Neuronal stem cell (in vitro differentiated cells): Measurements from ENCODE around the gene TLE1.

Experiments
- DNase-seq: peaks from one replicate; pipeline ENCODE4 v3.0.0-alpha.2; 2013; ENCODE audit warnings: low spot score
- H2AFZ ChIP-seq: one replicate; pipeline ENCODE4 v1.6.1; 2013; ENCODE audit warnings: mild to moderate bottlenecking, low read length, inconsistent platforms
- H2AK5ac ChIP-seq: 2 replicates; pipeline ENCODE4 v1.6.1; 2013; ENCODE audit warnings: low read depth, mild to moderate bottlenecking, inconsistent platforms, low read length, moderate library complexity, mixed read lengths
- H2BK120ac ChIP-seq: 2 replicates; pipeline ENCODE4 v1.6.1; 2013; ENCODE audit warnings: low read depth, mild to moderate bottlenecking, inconsistent platforms, low read length, moderate library complexity, mixed read lengths
- H2BK12ac ChIP-seq: one replicate; pipeline ENCODE4 v1.6.1; 2013; ENCODE audit warnings: low read length, inconsistent platforms
- H2BK15ac ChIP-seq: 2 replicates; pipeline ENCODE4 v1.6.1; 2013; ENCODE audit warnings: mild to moderate bottlenecking, low read length, inconsistent platforms, mixed read lengths
- H2BK5ac ChIP-seq: one replicate; pipeline ENCODE4 v1.6.1; 2013; ENCODE audit warnings: inconsistent platforms, mild to moderate bottlenecking, low read length, moderate library complexity
- H3K14ac ChIP-seq: one replicate; pipeline ENCODE4 v1.6.1; 2013; ENCODE audit warnings: low read length, inconsistent platforms
- H3K18ac ChIP-seq: 2 replicates; pipeline ENCODE4 v1.6.1; 2013; ENCODE audit warnings: low read length, inconsistent platforms
- H3K23ac ChIP-seq: 2 replicates; pipeline ENCODE4 v1.6.1; 2013; ENCODE audit warnings: low read depth, mild to moderate bottlenecking, mixed read lengths, low read length, inconsistent platforms; ENCODE audit not compliant: poor library complexity
- H3K27ac ChIP-seq: replicated peaks from 3 replicates; pipeline ENCODE4 v1.5.1; 2013; ENCODE audit warnings: low read length, inconsistent platforms
- H3K27me3 ChIP-seq, 3 experiments: 2 replicates each; pipeline ENCODE4 v1.6.1; 2013; ENCODE audit warnings: low read length in 3 of 3, mild to moderate bottlenecking in 2 of 3, inconsistent platforms in 1 of 3, low read depth in 1 of 3, mixed read lengths in 1 of 3, moderate library complexity in 1 of 3; ENCODE audit not compliant: control insufficient read depth in 3 of 3, insufficient read depth in 3 of 3
- H3K36me3 ChIP-seq, 2 donors: replicated peaks in 1 of 2; 2 replicates each; pipeline ENCODE4 v1.6.1; 2013; ENCODE audit warnings: low read length in 2 of 2; ENCODE audit not compliant: control insufficient read depth in 2 of 2, insufficient read depth in 2 of 2
- H3K4ac ChIP-seq: 2 replicates; pipeline ENCODE4 v1.6.1; 2013; ENCODE audit warnings: inconsistent platforms, mild to moderate bottlenecking, low read length, moderate library complexity
- H3K4me1 ChIP-seq, 2 donors: 1 replicate in 1 of 2; 2 replicates in 1 of 2; pipeline ENCODE4 v1.6.1; 2013; ENCODE audit warnings: low read length in 2 of 2, low read depth in 1 of 2; ENCODE audit not compliant: control insufficient read depth in 2 of 2, insufficient read depth in 1 of 2
- H3K4me2 ChIP-seq: one replicate; pipeline ENCODE4 v1.6.1; 2013; ENCODE audit warnings: mild to moderate bottlenecking, low read length, inconsistent platforms; ENCODE audit not compliant: insufficient read depth, poor library complexity, severe bottlenecking
- H3K4me3 ChIP-seq, 2 donors: 2 replicates each; pipeline ENCODE4 v1.5.1; 2013; ENCODE audit warnings: low read length in 2 of 2, mild to moderate bottlenecking in 2 of 2, inconsistent platforms in 1 of 2, moderate library complexity in 1 of 2
- H3K79me1 ChIP-seq: one replicate; pipeline ENCODE4 v1.6.1; 2013; ENCODE audit warnings: low read depth, mild to moderate bottlenecking, inconsistent platforms, low read length, moderate library complexity
- H3K9ac ChIP-seq: one replicate; pipeline ENCODE4 v1.6.1; 2013; ENCODE audit warnings: mild to moderate bottlenecking, low read depth, low read length, inconsistent platforms; ENCODE audit not compliant: poor library complexity
- H3K9me3 ChIP-seq, 2 donors: replicated peaks in 1 of 2; 2 replicates each; pipeline versions ENCODE3 to v1.6.1; 2013; ENCODE audit warnings: low read length in 2 of 2, mild to moderate bottlenecking in 2 of 2, inconsistent platforms in 1 of 2, low read depth in 1 of 2, mixed read lengths in 1 of 2, moderate library complexity in 1 of 2; ENCODE audit not compliant: control insufficient read depth in 2 of 2, insufficient read depth in 1 of 2
- H4K8ac ChIP-seq: one replicate; pipeline ENCODE4 v1.6.1; 2013; ENCODE audit warnings: low read depth, mild to moderate bottlenecking, inconsistent platforms, low read length, moderate library complexity
- H4K91ac ChIP-seq: one replicate; pipeline ENCODE4 v1.6.1; 2013; ENCODE audit warnings: low read length, low read depth, mild to moderate bottlenecking, inconsistent platforms; ENCODE audit not compliant: poor library complexity
- WGBS, 2 donors: extraction: QIAGEN DNeasy Blood & Tissue Kit; methylation state at CpG; one replicate each; pipeline ENCODE4 v1.1.7; 2013; ENCODE audit warnings: missing lambda C conversion rate in 2 of 2, mixed read lengths in 1 of 2; ENCODE audit not compliant: insufficient read length in 2 of 2, insufficient replicate concordance in 1 of 2; ENCODE audit errors: extremely low coverage in 2 of 2; 5-methylcytosine and 5-hydroxymethylcytosine counted together

The TLE1 gene

DNA sequence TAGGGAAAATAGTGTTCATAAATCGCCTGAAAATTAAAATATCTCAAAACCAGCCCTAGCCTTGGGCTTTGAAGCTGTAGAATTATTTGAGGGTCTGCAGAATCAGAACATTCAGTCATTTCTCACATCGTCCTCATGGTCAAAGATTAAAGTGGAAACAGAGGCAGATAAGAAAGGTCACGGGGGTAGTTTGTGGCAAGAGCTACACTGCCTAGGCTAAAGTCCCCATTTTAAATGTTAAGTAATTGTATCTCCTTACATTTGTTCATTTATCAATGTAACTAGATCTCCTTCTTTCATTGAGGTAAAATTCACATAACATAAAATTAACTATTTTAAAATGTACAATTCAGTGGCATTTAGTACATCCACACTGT lies 139.2 kb downstream of the TLE1 start:
- Histone ChIP-seq H3K27ac (no peak overlapping the region), H3K79me1 (no peaks in the 10 kb centered on the region), H4K91ac (no peak overlapping the region), H3K4ac (no peak overlapping the region), H2BK12ac (no peak overlapping the region), H2AFZ (no peak overlapping the region), H4K8ac (no peak overlapping the region), H3K14ac (no peak overlapping the region), H3K9me3 (no peaks in the 10 kb centered on the region), H3K27me3 (no peaks in the 10 kb centered on the region), H3K18ac (no peak overlapping the region), H2BK120ac (no peak overlapping the region), H2AK5ac (no peak overlapping the region), H3K4me3 (no peak overlapping the region), H3K4me2 (no peak overlapping the region), H3K9ac (no peak overlapping the region), H3K23ac (no peak overlapping the region), H2BK5ac (no peak overlapping the region), H3K4me1 (peaks cover 8 to 31% of the 10 kb centered on the region in 2 donors), H3K36me3 (no peaks in the 10 kb centered on the region), H2BK15ac (no peak overlapping the region)
- DNase-seq: no peak
- no CpG with 5 or more reads among the region's 3 CpGs for WGBS, 2 donors

DNA sequence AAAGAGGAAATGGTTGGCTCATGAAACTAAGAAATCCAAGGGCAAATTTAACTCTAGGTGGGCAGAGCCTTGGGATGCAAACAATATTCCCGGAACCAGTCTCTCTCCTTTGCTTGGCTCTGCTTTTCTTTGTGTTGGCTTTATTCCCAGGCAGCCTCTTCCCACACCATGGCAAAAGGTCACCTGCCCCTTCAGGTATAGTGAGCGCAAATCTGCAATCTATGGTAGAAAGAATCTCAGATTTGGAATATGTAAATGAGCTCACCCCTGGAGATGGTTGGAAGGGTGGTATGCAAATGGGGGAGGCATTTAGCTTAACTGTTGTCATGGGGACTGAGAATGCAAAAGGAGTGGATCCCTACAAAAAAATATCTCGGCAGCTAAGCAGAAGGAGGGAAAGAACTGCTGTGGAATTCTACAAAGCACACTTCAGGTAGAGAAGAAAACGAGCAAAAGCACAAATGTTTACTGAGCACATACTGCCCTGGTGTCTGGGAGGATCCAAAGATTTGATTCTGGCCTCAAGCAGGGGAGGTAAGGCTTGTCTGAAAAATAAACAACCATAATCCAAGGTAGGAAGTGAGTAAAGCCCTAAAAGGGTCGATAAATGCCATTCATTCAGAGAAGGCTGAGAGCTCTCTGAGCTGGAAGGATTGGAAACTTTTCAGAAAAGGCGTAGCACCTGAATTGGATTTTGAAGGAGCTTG lies 139.7 kb downstream of the TLE1 start:
- no peak for DNase-seq
- Histone ChIP-seq H3K36me3 (no peaks in the 10 kb centered on the region), H3K4me2 (no peak overlapping the region), H2BK120ac (no peak overlapping the region), H3K18ac (no peak overlapping the region), H3K9ac (no peak overlapping the region), H2BK12ac (no peak overlapping the region), H4K91ac (no peak overlapping the region), H3K4me1 (peaks cover 8 to 31% of the 10 kb centered on the region in 2 donors), H3K27me3 (no peaks in the 10 kb centered on the region), H3K4ac (no peak overlapping the region), H3K27ac (no peak overlapping the region), H3K4me3 (no peak overlapping the region), H3K79me1 (no peaks in the 10 kb centered on the region), H4K8ac (no peak overlapping the region), H2AK5ac (no peak overlapping the region), H3K23ac (no peak overlapping the region), H3K14ac (no peak overlapping the region), H2AFZ (no peak overlapping the region), H2BK15ac (no peak overlapping the region), H2BK5ac (no peak overlapping the region), H3K9me3 (no peaks in the 10 kb centered on the region)
- WGBS, 2 donors: no CpG with 5 or more reads among the region's 6 CpGs

DNA sequence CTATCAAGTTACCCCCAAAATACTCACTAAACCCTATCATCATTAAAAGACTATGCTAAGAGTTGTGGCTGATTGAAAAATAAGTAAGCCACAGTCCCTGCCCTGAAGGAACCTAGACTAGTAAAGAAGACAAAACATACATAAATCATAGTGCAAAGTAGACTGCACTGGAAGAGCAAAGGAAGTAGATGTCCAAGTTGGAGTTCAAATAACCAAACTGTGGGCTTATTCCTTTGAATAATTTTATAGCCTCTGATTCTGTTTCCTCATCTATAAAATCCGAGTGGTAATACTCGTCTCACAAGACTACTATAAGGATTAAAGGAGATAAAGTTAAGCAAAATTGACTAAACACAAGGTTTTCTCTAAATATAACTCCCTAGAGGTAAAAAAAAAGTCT lies 140.4 kb downstream of the TLE1 start:
- no peak overlapping the region for H3K4me3 ChIP-seq
- H2AFZ ChIP-seq: no peak overlapping the region
- H2BK5ac ChIP-seq: no peak overlapping the region
- H3K18ac ChIP-seq: no peak overlapping the region
- DNase-seq: no peak
- no peaks in the 10 kb centered on the region for H3K36me3 ChIP-seq
- no peak overlapping the region for H4K91ac ChIP-seq
- no peak overlapping the region for H2BK15ac ChIP-seq
- no peak overlapping the region for H3K4ac ChIP-seq
- H2AK5ac ChIP-seq: no peak overlapping the region
- H3K23ac ChIP-seq: no peak overlapping the region
- no CpG with 5 or more reads among the region's 2 CpGs for WGBS, 2 donors
- H3K27ac ChIP-seq: no peak overlapping the region
- H3K9me3 ChIP-seq: no peaks in the 10 kb centered on the region
- peaks cover 8 to 31% of the 10 kb centered on the region in 2 donors for H3K4me1 ChIP-seq
- no peak overlapping the region for H4K8ac ChIP-seq
- no peaks in the 10 kb centered on the region for H3K27me3 ChIP-seq
- H2BK12ac ChIP-seq: no peak overlapping the region
- no peak overlapping the region for H3K9ac ChIP-seq
- H3K14ac ChIP-seq: no peak overlapping the region
- no peaks in the 10 kb centered on the region for H3K79me1 ChIP-seq
- no peak overlapping the region for H3K4me2 ChIP-seq
- no peak overlapping the region for H2BK120ac ChIP-seq

- H2BK120ac ChIP-seq: no peak overlapping the region
- DNase-seq: no peak
- no peak overlapping the region for H3K27ac ChIP-seq
- H3K4ac ChIP-seq: no peak overlapping the region
- H3K4me3 ChIP-seq: no peak overlapping the region
- peaks cover 5 to 22% of the 10 kb centered on the region in 2 donors for H3K4me1 ChIP-seq
- H3K36me3 ChIP-seq: no peaks in the 10 kb centered on the region
- no peak overlapping the region for H2BK15ac ChIP-seq
- no peak overlapping the region for H2BK12ac ChIP-seq
- H2BK5ac ChIP-seq: no peak overlapping the region
- H3K79me1 ChIP-seq: no peaks in the 10 kb centered on the region
- H3K27me3 ChIP-seq: no peaks in the 10 kb centered on the region
- H3K18ac ChIP-seq: no peak overlapping the region
- no peak overlapping the region for H3K9ac ChIP-seq
- H3K14ac ChIP-seq: no peak overlapping the region
- H3K9me3 ChIP-seq: no peaks in the 10 kb centered on the region
- H2AFZ ChIP-seq: no peak overlapping the region
- no peak overlapping the region for H2AK5ac ChIP-seq
- H3K23ac ChIP-seq: no peak overlapping the region
- no peak overlapping the region for H3K4me2 ChIP-seq
- H4K91ac ChIP-seq: no peak overlapping the region
- H4K8ac ChIP-seq: no peak overlapping the region
- no CpG with 5 or more reads among the region's 4 CpGs for whole genome bisulfite sequencing, 2 donors
These were observed 142.9 kb downstream of the TLE1 start for GRCh38 chr9:81546489-81546888.
